Measurements from ENCODE around the gene RXYLT1.

Gene RXYLT1

GRCh38 chr12:63809566-63809965, 29.9 kb downstream of the RXYLT1 start:
- H3K36me3 ChIP-seq = no peaks in the 10 kb centered on the region
- no peak overlapping the region for H3K27ac ChIP-seq
- no peak for DNase-seq
- no peak overlapping the region for H3K4me3 ChIP-seq (ENCODE audit: low read depth, low read length)
- TF ChIP-seq CTCF (IDR thresholded peaks at IDR 0.05; ENCODE audit: low read depth, low read length) = no peak
- no peaks in the 10 kb centered on the region for H3K9me3 ChIP-seq (ENCODE audit: severe bottlenecking)
- H3K27me3 ChIP-seq (ENCODE audit: insufficient read depth, low read depth, severe bottlenecking) = no peaks in the 10 kb centered on the region

GRCh38 chr12:63811334-63811733, 31.6 kb downstream of the RXYLT1 start:
- H3K4me3 ChIP-seq (ENCODE audit: low read depth, low read length) = no peak overlapping the region
- H3K36me3 ChIP-seq = no peaks in the 10 kb centered on the region
- DNase-seq = no peak
- no peaks in the 10 kb centered on the region for H3K27me3 ChIP-seq (ENCODE audit: insufficient read depth, low read depth, severe bottlenecking)
- H3K9me3 ChIP-seq (ENCODE audit: severe bottlenecking) = no peaks in the 10 kb centered on the region
- H3K27ac ChIP-seq = no peak overlapping the region
- TF ChIP-seq CTCF (IDR thresholded peaks at IDR 0.05; ENCODE audit: low read depth, low read length) = no peak

DNA sequence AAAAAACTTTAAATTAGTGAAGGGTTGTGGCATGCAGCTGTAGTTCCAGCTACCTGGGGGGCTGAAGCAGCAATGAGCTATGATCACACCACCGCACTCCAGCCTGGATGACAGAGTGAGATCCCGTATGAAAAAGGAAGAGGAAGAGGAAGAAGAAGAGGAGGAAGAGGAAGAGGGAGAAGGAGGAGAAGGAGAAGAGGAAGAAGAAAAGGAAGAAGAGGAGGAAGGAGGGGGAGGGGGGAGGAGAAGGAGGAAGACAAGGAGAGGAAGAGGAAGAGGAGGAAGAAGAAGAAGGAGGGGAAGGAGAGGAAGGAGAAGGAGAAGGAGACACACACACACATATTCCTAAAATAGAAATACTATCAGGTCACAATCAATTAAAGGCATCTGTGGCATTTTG, 32.0 kb downstream of the RXYLT1 start:
- TF ChIP-seq CTCF (IDR thresholded peaks at IDR 0.05; ENCODE audit: low read depth, low read length) = no peak
- Histone ChIP-seq H3K27me3 (ENCODE audit: insufficient read depth, low read depth, severe bottlenecking) (no peaks in the 10 kb centered on the region), H3K27ac (no peak overlapping the region), H3K9me3 (ENCODE audit: severe bottlenecking) (no peaks in the 10 kb centered on the region), H3K36me3 (no peaks in the 10 kb centered on the region), H3K4me3 (ENCODE audit: low read depth, low read length) (no peak overlapping the region)
- DNase-seq = no peak

GRCh38 chr12:63814146-63814772, 34.5 kb downstream of the RXYLT1 start:
- no peak for TF ChIP-seq CTCF (IDR thresholded peaks at IDR 0.05; ENCODE audit: low read depth, low read length)
- no peaks in the 10 kb centered on the region for H3K36me3 ChIP-seq
- no peaks in the 10 kb centered on the region for H3K27me3 ChIP-seq (ENCODE audit: insufficient read depth, low read depth, severe bottlenecking)
- no peaks in the 10 kb centered on the region for H3K9me3 ChIP-seq (ENCODE audit: severe bottlenecking)
- H3K4me3 ChIP-seq (ENCODE audit: low read depth, low read length) = no peak overlapping the region
- no peak overlapping the region for H3K27ac ChIP-seq
- no peak for DNase-seq

DNA sequence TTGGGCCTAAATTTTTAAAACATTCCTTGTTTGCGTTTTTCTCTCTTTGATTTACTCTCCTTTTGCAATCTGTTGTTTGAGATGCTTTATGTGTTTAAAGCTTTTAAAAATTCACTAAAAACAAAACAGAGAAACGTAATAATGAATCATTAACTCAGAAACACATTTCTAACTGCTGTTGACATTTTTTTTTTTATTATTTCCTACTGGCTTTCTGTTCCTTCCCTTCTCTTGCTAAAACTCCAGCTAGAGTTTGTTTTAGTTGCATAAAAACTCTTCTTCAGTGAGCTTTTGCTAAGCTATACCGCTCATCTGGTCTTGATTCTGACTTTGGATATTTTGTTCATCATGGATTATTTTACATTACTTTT, 35.8 kb downstream of the RXYLT1 start:
- H3K27ac ChIP-seq = no peak overlapping the region
- DNase-seq = no peak
- no peaks in the 10 kb centered on the region for H3K27me3 ChIP-seq (ENCODE audit: insufficient read depth, low read depth, severe bottlenecking)

More for the DNA sequence above, 35.8 kb downstream of the RXYLT1 start:
- Histone ChIP-seq H3K9me3 (ENCODE audit: severe bottlenecking) (no peaks in the 10 kb centered on the region), H3K36me3 (no peaks in the 10 kb centered on the region), H3K4me3 (ENCODE audit: low read depth, low read length) (no peak overlapping the region)
- no peak for TF ChIP-seq CTCF (IDR thresholded peaks at IDR 0.05; ENCODE audit: low read depth, low read length)

Data from WERI-Rb-1 (cell line).